ENCODE results near the gene EYS.

- TF ChIP-seq, protein P1, sequence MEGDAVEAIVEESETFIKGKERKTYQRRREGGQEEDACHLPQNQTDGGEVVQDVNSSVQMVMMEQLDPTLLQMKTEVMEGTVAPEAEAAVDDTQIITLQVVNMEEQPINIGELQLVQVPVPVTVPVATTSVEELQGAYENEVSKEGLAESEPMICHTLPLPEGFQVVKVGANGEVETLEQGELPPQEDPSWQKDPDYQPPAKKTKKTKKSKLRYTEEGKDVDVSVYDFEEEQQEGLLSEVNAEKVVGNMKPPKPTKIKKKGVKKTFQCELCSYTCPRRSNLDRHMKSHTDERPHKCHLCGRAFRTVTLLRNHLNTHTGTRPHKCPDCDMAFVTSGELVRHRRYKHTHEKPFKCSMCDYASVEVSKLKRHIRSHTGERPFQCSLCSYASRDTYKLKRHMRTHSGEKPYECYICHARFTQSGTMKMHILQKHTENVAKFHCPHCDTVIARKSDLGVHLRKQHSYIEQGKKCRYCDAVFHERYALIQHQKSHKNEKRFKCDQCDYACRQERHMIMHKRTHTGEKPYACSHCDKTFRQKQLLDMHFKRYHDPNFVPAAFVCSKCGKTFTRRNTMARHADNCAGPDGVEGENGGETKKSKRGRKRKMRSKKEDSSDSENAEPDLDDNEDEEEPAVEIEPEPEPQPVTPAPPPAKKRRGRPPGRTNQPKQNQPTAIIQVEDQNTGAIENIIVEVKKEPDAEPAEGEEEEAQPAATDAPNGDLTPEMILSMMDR (conservative IDR thresholded peaks at IDR 0.05; ENCODE audit: low read length), result no peak
- no peak for TF ChIP-seq EZH2phosphoT487 (IDR thresholded peaks at IDR 0.05; ENCODE audit: borderline replicate concordance)
Measured at GRCh38 chr6:63999613-64000012, 1707.4 kb downstream of the EYS start.

Data from Loucy (cell line).